Fibroblast of the aortic adventitia (primary cell): ENCODE results near the gene SPARCL1. TPM values are rescaled to one million over a fixed set of nuclear protein-coding genes. Genes with fewer than 3 reads are reported as not detected.

Experiments
- DNase-seq: peaks from one replicate; pipeline ENCODE4 v3.0.0-alpha.2; 2010; ENCODE audit warnings: low read depth
- H3K4me3 ChIP-seq: 2 replicates; pipeline ENCODE4 v1.5.1; 2011; ENCODE audit warnings: low read depth, mild to moderate bottlenecking, control low read depth, low read length, moderate library complexity
- total RNA-seq: library from RNA; depleted of rRNA; stranded (reverse); fragments of >200 nt; gene quantifications from 2 replicates; pipeline ENCODE4 v1.2.3, GENCODE V29; 2012; ENCODE audit warnings: low replicate concordance
- TF ChIP-seq, protein P1 (sequence below): IDR thresholded peaks from 2 replicates; pipeline ENCODE4 v1.5.1; 2011; ENCODE audit warnings: mild to moderate bottlenecking, low read length, control low read depth, inconsistent platforms; ENCODE audit not compliant: insufficient read depth

The SPARCL1 gene
- total RNA-seq, 1 donor, result not detected

- TF ChIP-seq, protein P1, sequence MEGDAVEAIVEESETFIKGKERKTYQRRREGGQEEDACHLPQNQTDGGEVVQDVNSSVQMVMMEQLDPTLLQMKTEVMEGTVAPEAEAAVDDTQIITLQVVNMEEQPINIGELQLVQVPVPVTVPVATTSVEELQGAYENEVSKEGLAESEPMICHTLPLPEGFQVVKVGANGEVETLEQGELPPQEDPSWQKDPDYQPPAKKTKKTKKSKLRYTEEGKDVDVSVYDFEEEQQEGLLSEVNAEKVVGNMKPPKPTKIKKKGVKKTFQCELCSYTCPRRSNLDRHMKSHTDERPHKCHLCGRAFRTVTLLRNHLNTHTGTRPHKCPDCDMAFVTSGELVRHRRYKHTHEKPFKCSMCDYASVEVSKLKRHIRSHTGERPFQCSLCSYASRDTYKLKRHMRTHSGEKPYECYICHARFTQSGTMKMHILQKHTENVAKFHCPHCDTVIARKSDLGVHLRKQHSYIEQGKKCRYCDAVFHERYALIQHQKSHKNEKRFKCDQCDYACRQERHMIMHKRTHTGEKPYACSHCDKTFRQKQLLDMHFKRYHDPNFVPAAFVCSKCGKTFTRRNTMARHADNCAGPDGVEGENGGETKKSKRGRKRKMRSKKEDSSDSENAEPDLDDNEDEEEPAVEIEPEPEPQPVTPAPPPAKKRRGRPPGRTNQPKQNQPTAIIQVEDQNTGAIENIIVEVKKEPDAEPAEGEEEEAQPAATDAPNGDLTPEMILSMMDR, result no peak
- H3K4me3 ChIP-seq, result no peak overlapping the region
- DNase-seq, result peak; percentile 66
Observed at GRCh38 chr4:87521757-87522374, 7.3 kb downstream of the SPARCL1 start.

- DNase-seq, result no peak
- H3K4me3 ChIP-seq, result no peak overlapping the region
- TF ChIP-seq, protein P1, result no peak
Observed at GRCh38 chr4:87521319-87521718, 7.9 kb downstream of the SPARCL1 start.

GRCh38 chr4:87517621-87518020 is 11.6 kb downstream of the SPARCL1 start:
- DNase-seq, result no peak
- H3K4me3 ChIP-seq, result no peak overlapping the region
- TF ChIP-seq, protein P1, result no peak

DNA sequence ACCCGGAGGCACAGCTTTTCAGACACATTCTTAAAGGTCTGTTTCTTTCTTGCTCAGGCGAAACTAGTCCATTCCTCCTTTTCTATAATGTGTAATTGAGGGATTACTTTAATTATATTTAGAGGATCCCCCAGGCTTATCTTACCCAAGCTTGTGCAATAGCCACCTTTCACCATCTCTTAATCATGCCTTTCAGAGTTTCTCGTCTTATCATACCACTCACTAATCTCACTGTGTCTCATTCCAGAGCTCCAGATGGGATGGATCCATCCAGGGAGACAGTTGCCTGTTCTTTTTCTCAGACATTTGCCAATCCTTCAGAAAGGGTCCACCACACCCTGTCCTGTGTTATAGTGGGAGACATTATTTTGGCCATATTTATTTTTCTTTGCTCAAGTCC is 12.5 kb downstream of the SPARCL1 start:
- TF ChIP-seq, protein P1, result no peak
- H3K4me3 ChIP-seq, result no peak overlapping the region
- DNase-seq, result peak; percentile 25

GRCh38 chr4:87512400-87512799 is 16.8 kb downstream of the SPARCL1 start:
- DNase-seq, result no peak
- no peak overlapping the region for H3K4me3 ChIP-seq
- TF ChIP-seq, protein P1, result no peak

- no peak for DNase-seq
- TF ChIP-seq, protein P1, result no peak
- no peak overlapping the region for H3K4me3 ChIP-seq
Observed at GRCh38 chr4:87511500-87511899, 17.7 kb downstream of the SPARCL1 start.

GRCh38 chr4:87510747-87511146 is 18.4 kb downstream of the SPARCL1 start:
- DNase-seq, result no peak
- no peak overlapping the region for H3K4me3 ChIP-seq
- TF ChIP-seq, protein P1, result no peak
